CD4-positive, alpha-beta T cell treated with Interleukin-1 beta for 1 hour (primary cell): ENCODE measurements around the gene CCDC74B.
"Not testable (repeated sequence)": the region's sequence is repeated elsewhere in the genome, so short reads cannot be mapped to it uniquely, and the experiment has no call there.

Experiments used
- DNase-seq, 2 donors: peaks; one replicate each; pipeline ENCODE4 v3.0.0-alpha.2; 2020 to 2022

The CCDC74B gene

DNA sequence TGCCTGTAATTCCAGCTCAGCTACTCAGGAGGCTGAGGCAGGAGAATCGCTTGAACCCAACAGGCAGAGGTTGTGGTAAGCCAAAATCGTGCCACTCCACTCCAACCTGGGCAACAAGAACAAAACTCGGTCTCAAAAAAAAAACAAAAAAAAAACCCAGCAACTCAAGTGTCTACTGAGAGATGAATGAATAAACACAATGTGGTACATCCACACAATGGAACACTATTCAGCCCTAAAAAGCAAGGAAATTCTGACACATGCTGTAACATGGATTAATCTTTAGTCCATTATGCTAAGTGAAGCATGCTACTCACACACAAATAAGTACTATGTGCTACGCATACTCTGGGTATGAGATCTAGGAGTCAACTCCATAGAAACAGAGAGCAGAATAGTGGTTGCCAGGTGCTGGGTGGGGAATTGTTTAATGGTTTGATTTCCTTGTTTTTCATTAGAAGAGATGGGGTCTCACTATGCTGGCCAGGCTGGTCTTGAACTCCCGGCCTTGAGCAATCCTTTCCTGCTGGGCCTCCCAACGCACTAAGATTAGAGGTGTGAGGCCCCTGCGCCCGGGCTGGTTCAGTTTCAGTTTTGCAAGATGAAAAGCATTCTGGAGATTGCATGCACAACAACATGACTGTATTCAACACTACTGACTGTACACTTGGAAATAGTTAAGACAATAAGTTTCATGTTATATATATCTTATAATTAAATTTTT is 20.5 kb upstream of the CCDC74B start:
- no peak for DNase-seq

- no peak for DNase-seq
Observed at GRCh38 chr2:130162968-130163367, 18.1 kb upstream of the CCDC74B start.

- not testable (repeated sequence) for DNase-seq
Observed at GRCh38 chr2:130162486-130162885, 17.6 kb upstream of the CCDC74B start.

GRCh38 chr2:130160838-130161705 is 16.2 kb upstream of the CCDC74B start:
- DNase-seq, result not testable (repeated sequence)

DNA sequence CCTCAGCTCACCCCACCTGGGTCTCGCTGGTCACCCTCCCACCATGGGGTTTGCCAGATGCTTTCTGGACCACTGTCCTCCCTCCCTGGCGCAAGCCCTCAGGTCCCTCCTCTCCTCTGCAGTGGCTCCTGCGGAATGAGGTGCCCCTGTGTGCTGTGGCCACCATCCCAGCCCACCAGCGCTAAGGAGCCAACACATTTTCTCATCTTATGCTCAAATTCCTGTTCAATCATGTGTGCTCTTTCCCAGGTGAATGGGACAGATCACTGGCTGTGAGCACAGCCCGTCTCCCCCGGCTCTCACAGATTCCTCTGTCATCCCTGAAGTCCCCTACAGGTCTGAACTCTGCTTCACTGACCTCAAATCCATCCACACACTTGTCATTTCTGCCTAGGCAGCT is 15.2 kb upstream of the CCDC74B start:
- no peak for DNase-seq

GRCh38 chr2:130159376-130159775 is 14.5 kb upstream of the CCDC74B start:
- DNase-seq, result not testable (repeated sequence)

GRCh38 chr2:130158631-130159030 is 13.7 kb upstream of the CCDC74B start:
- DNase-seq, result no peak

- peak in 1 of 2 donors; percentile 70 for DNase-seq
Observed at GRCh38 chr2:130157825-130158514, 13.1 kb upstream of the CCDC74B start.

DNA sequence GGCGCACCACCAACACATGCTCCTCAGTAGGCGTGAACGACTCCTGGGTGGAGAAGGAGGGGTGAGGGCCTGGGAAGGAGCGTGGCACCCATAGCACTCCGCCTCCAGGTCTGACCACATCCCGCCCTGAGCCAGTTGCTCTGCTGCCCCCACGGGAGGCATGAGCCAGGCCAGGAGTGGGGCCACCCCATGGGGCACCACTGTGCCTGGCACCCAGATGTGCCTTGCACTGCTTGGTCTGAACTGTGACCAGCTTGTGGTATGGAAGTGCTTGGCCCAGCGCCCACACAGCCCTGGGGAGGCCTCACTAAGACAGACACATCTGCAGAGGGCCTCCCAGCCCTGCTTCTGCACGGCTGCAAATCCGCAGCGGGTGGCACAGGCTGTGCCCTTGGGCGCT is 12.4 kb upstream of the CCDC74B start:
- peak in 1 of 2 donors; percentile 20 for DNase-seq

DNA sequence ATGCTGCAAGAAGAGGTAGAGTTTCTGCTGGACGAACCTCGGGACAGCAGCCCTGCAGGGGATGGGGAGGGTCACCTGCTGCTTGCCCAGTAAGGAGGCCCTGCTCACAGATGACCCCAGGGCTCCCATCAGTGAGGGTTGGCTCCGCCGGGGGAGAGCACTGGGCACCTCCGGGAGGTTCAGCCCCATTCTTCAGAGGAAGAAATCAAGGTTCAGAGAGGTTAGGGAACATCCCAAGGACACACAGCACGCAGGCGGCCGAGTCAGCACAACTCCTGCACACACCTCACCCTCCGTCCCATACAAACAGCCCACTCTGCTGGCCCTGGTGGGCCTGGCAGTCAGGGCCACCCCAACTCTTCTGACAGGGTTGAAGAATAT is 11.7 kb upstream of the CCDC74B start:
- no peak for DNase-seq

GRCh38 chr2:130155956-130156623 is 11.2 kb upstream of the CCDC74B start:
- DNase-seq, result peak; percentile 19 to 25

GRCh38 chr2:130154773-130155765 is 10.2 kb upstream of the CCDC74B start:
- no peak for DNase-seq

DNA sequence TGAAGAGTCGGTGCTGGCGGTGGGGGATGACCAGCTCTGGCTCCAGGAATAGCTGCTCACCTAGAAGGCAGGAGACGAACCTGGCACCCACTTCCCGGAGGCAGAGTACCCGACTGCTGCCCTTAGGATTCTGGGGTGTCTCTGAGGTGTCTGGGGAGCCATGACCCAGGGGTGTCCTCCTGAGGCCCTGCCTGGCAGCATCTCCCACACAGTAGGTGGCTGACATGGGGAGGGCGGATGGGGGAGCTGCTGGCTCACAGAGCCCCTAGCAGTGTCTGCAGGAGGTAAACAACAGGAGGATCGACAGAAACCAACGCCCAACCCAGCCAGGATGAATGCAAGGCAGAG is 9.5 kb upstream of the CCDC74B start:
- DNase-seq, result not testable (repeated sequence)

GRCh38 chr2:130153721-130154422 is 9.0 kb upstream of the CCDC74B start:
- DNase-seq, result not testable (repeated sequence)

DNA sequence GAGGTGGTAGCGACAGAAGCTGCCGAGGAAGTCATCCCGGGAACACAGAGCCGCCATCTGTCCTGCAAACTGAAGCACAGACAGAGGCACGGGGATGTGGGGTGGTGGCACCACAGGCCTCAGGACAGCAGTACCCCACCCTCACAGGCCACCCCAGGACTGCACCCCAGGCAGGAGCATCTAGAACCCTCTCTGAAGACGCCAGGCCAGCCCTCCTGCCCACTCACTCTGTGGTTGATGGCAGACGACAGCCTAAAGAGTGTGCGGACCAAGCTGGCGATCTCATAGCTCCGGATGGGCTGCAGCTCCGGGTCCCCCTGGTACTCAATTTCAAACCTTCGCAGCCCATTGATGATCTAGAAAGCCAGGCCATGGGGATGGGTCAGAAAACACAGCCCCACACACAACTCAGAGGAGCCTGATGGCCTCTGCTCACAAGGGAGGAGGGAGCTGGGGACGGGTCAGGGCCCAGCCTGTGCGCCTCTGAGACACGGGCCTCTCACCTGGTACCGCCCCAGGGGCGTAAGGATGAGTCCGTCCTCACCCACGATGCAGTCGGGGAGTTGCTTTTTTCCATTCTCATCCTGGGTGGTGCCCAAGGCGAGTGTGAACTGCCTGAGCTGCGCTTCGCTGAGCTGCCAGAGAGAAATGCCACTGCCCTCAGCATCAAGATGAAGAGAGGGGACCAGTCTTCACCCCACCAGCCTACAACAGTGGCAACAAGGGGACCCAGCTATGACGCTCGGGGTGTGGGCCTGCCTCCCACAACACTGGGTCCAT is 8.1 kb upstream of the CCDC74B start:
- DNase-seq, result no peak

- DNase-seq, result not testable (repeated sequence)
Observed at GRCh38 chr2:130152136-130152815, 7.4 kb upstream of the CCDC74B start.

DNA sequence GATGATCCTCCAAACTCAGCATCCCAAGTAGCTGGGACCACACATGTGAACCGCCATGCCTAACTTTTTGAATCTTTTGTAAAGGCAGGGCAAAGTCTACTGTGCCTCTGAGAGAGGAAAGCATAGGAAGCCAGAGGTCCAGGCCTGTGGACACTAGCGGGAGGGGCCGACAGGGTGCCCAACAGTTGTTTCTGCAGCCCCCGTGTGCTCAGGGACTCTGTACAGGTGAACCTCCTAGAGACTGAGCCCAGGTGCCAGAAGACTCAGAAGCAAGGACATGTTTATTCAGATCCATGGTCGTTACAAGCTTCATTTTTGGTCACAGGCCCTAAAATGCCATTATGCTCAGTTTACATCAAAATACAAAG is 6.2 kb upstream of the CCDC74B start:
- not testable (repeated sequence) for DNase-seq

- DNase-seq, result no peak
Observed at GRCh38 chr2:130150181-130151144, 5.6 kb upstream of the CCDC74B start.
